Hematopoietic multipotent progenitor cell treated with erythropoietin and hydrocortisone succinate and interleukin-3 and kit ligand, for 4 days (in vitro differentiated cells): Measurements from ENCODE around the gene TMEM270.

Source experiments
- DNase-seq: peaks from one replicate; pipeline ENCODE4 v3.0.0-alpha.2; 2015

The TMEM270 gene

DNA sequence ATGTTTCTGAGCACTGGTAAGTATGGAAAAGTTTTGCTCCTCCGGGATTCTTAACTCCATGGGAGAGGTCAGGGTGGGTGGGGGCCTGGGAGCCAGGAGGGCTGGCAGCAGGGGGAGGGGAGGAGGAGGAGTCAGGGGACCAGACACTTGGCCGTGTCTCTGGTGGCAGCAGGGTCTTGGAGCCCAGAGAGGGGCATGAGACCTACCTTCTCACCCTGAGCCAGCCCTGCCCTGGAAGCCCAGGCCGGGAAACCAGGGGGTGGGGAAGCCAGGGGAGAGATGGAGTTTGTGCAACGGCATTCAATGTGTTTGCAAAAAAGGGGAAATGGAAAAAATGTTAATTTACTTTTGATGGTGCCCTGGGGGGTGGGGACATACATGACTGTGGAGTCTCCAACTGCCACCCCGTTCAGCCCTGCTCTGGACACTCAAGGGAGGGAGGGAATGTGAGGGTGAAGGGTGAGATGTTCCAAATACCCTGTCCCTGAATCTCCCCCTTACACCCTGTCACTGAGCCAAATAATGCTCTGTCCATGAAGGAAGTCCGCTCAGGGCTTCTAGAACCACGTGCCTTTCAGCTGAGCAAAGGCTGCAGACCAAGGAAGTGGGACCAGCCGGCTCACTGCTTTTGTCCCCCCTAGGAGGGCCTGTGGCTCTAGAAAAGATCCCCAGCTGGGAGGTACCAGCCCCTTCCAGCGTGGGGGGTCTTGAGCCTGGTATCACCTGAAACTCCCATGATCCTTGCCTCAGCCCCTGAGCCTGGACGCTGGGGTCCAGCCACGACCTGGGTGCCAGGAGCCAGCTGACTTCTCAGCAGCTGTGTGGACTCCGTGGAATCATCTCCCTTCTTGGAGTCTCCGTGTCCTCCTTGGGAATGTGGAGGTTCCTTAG, 48.3 kb downstream of the TMEM270 start:
- DNase-seq = peak; percentile 86

DNA sequence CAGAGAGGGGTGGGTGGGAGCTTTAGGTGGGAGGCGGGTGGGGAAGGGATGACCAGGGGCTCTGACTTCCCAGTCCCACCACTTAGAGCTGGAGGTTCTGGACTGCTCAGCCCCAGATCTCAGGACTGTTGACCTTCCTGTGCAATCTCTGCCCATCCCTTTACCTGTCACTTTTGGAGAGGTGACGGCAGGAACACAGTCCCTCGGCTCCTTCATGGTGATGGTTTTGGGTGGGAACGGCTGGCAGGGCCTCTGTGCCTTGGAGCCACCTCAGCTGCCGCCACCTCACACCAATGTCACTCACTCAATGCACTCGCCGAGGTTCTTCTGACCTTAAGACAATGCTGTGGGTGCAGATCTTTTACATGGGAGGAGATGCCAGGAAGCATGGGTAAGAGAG, 49.0 kb downstream of the TMEM270 start:
- no peak for DNase-seq

DNA sequence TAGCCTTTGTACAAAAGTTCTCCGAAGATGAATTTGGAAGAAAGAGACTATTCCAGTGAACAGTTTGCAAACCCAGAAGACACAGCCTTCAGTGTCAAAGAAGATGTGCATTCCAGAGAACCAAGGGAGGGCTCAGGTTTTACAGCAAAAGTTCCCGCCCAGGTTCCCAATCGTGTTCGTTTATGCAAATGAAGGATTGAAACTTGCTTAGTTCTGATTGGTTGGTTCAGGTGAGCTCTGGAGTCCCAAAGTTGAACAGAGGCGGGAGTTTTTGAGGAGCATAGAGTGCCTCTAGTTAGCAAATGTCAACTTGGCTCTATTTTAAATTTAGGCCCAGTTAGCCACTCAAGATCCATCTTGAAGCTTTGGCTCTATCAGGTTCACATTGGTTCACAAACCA, 51.3 kb downstream of the TMEM270 start:
- DNase-seq = no peak
